Ishikawa (cell line): Measurements from ENCODE around the gene STPG2.

Experiments used
- CEBPB ChIP-seq: IDR thresholded peaks from 2 replicates; pipeline ENCODE4 v1.6.1; 2012
- CREB1 ChIP-seq: IDR thresholded peaks from 2 replicates; pipeline ENCODE4 v1.6.1; 2012; ENCODE audit warnings: low read depth
- EGR1 ChIP-seq: IDR thresholded peaks from 2 replicates; pipeline ENCODE4 v1.6.1; 2012
- EP300 ChIP-seq: IDR thresholded peaks from 2 replicates; pipeline ENCODE4 v1.6.1; 2012; ENCODE audit warnings: borderline replicate concordance
- FOXM1 ChIP-seq: IDR thresholded peaks from 2 replicates; pipeline ENCODE4 v1.6.1; 2012; ENCODE audit warnings: low read depth, borderline replicate concordance
- NFIC ChIP-seq: IDR thresholded peaks from 2 replicates; pipeline ENCODE4 v1.6.1; 2012
- RAD21 ChIP-seq: IDR thresholded peaks from 2 replicates; pipeline ENCODE4 v1.6.1; 2012; ENCODE audit warnings: low read depth
- TAF1 ChIP-seq: IDR thresholded peaks from 2 replicates; pipeline ENCODE4 v1.6.1; 2012; ENCODE audit warnings: low read depth, mild to moderate bottlenecking
- TCF12 ChIP-seq: IDR thresholded peaks from 2 replicates; pipeline ENCODE4 v1.6.1; 2012; ENCODE audit warnings: low read depth
- TEAD4 ChIP-seq: IDR thresholded peaks from 2 replicates; pipeline ENCODE4 v1.6.1; 2012
- YY1 ChIP-seq: IDR thresholded peaks from 2 replicates; pipeline ENCODE4 v1.6.1; 2012; ENCODE audit warnings: low read depth
- ZBTB7A ChIP-seq: IDR thresholded peaks from 2 replicates; pipeline ENCODE4 v1.6.1; 2012; ENCODE audit warnings: low read depth
- TF ChIP-seq, protein P1 (sequence below): IDR thresholded peaks from 2 replicates; pipeline ENCODE4 v1.6.1; 2012
- TF ChIP-seq, protein P2 (sequence below): IDR thresholded peaks from 2 replicates; pipeline ENCODE4 v1.6.1; 2012
- TF ChIP-seq, protein P3 (sequence below): IDR thresholded peaks from 2 replicates; pipeline ENCODE4 v1.6.1; 2012; ENCODE audit warnings: low read depth, mild to moderate bottlenecking

Gene STPG2

DNA sequence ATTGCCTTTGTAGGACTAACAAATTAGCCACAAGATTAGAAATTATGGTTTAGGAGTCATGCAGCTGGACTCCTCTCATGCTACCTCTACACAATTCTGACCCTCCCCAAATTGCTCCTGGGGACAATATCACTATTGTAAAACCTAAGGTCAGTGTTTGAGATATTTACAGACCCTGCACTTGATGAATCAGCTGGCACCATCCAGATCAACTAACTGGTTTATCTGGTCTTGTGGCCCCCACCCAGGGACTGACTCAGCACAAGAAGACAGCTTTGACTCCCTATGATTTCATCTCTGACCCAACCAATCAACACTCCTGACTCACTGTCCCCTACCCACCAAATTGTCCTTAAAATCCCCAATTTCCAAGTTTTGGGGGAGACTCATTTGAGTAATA is 192.4 kb downstream of the STPG2 start:
- TF ChIP-seq CREB1 (no peak), RAD21 (no peak), NFIC (no peak), EP300 (no peak), YY1 (no peak), TAF1 (no peak), EGR1 (no peak), TCF12 (no peak), TEAD4 (no peak), FOXM1 (no peak), ZBTB7A (no peak), CEBPB (no peak)
- TF ChIP-seq, protein P1, sequence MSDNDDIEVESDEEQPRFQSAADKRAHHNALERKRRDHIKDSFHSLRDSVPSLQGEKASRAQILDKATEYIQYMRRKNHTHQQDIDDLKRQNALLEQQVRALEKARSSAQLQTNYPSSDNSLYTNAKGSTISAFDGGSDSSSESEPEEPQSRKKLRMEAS: no peak
- TF ChIP-seq, protein P2, sequence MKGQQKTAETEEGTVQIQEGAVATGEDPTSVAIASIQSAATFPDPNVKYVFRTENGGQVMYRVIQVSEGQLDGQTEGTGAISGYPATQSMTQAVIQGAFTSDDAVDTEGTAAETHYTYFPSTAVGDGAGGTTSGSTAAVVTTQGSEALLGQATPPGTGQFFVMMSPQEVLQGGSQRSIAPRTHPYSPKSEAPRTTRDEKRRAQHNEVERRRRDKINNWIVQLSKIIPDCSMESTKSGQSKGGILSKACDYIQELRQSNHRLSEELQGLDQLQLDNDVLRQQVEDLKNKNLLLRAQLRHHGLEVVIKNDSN: no peak
- TF ChIP-seq, protein P3, sequence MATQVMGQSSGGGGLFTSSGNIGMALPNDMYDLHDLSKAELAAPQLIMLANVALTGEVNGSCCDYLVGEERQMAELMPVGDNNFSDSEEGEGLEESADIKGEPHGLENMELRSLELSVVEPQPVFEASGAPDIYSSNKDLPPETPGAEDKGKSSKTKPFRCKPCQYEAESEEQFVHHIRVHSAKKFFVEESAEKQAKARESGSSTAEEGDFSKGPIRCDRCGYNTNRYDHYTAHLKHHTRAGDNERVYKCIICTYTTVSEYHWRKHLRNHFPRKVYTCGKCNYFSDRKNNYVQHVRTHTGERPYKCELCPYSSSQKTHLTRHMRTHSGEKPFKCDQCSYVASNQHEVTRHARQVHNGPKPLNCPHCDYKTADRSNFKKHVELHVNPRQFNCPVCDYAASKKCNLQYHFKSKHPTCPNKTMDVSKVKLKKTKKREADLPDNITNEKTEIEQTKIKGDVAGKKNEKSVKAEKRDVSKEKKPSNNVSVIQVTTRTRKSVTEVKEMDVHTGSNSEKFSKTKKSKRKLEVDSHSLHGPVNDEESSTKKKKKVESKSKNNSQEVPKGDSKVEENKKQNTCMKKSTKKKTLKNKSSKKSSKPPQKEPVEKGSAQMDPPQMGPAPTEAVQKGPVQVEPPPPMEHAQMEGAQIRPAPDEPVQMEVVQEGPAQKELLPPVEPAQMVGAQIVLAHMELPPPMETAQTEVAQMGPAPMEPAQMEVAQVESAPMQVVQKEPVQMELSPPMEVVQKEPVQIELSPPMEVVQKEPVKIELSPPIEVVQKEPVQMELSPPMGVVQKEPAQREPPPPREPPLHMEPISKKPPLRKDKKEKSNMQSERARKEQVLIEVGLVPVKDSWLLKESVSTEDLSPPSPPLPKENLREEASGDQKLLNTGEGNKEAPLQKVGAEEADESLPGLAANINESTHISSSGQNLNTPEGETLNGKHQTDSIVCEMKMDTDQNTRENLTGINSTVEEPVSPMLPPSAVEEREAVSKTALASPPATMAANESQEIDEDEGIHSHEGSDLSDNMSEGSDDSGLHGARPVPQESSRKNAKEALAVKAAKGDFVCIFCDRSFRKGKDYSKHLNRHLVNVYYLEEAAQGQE: no peak

DNA sequence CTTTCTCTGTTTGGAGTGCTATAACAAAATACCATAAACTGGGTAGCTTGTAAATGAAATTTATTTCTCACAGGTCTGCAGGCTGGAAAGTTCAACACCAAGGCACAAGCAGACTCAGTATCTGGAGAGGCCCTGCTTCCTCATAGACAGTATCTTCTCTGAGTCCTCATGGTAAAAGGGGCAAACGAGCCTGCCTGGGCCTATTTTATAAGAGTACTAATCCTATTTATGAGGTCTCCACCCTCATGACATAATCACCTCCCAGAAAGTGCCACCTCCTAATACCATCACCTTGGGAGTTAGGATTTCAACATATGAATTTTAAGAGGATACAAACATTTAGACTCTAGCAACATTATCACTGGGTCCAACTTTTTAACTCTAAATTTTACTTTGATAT is 200.3 kb downstream of the STPG2 start:
- TF ChIP-seq YY1: no peak
- no peak for TF ChIP-seq NFIC
- TF ChIP-seq, protein P3: no peak
- TF ChIP-seq CREB1: no peak
- TF ChIP-seq, protein P1: no peak
- TF ChIP-seq RAD21: no peak
- no peak for TF ChIP-seq TEAD4
- TF ChIP-seq, protein P2: no peak
- TF ChIP-seq TAF1: no peak
- no peak for TF ChIP-seq ZBTB7A
- no peak for TF ChIP-seq TCF12
- no peak for TF ChIP-seq EP300
- no peak for TF ChIP-seq FOXM1
- no peak for TF ChIP-seq EGR1

DNA sequence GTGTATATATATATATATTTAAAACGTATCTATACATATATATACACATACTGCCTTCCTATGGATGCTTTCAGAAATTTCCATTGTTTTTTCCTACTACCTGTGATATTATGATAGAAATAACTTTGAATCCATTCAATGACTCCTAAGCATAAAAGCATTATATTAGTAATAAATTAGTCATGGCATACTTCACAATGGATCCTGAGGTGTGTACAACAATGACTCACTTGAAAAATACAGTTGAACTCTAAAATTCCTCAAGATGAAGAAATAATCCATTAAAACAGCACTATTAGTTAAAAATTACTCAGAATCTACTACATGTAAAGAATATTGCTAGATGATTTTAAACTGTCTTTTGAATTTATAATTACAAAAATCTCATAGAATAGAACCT is 201.1 kb downstream of the STPG2 start:
- TF ChIP-seq NFIC (no peak), CREB1 (no peak)
- TF ChIP-seq, protein P1: no peak

DNA sequence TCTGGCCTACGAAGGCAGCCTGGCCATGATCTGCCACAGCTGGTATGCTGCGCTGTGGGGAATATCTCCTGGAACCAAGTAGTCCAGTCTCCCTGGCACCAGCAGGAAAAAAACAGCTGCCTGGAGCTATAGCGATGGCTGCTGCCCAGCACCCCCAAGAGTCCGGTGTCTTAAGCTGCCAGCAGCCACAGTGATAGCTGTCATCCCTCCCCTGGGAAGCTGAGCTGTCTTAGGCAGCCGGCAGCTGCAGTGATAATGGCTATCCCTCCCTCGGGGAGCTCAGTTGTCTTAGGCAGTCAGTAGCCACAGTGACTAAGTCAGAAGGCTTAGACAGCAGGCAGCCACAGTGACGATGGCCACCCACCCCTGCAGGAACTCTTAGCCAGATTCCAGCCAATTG is 205.1 kb downstream of the STPG2 start:
- TF ChIP-seq EGR1: no peak
- TF ChIP-seq, protein P1: no peak
- no peak for TF ChIP-seq RAD21
- TF ChIP-seq, protein P3: no peak
- TF ChIP-seq CREB1: no peak
- no peak for TF ChIP-seq TCF12
- no peak for TF ChIP-seq CEBPB
